HG02763 (cell line): ENCODE data around the gene MYOG.

Source experiments
- ATAC-seq: cut with Tn5 transposase; IDR thresholded peaks from one replicate; pipeline ENCODE4 v1.9.1; 2021; ENCODE audit warnings: mild to moderate bottlenecking, moderate library complexity; ENCODE audit not compliant: unreplicated experiment

Gene MYOG

GRCh38 chr1:203048555-203049051 lies 37.2 kb downstream of the MYOG start:
- ATAC-seq = no peak

- no peak for ATAC-seq
These were observed 37.7 kb downstream of the MYOG start for GRCh38 chr1:203048086-203048485.

DNA sequence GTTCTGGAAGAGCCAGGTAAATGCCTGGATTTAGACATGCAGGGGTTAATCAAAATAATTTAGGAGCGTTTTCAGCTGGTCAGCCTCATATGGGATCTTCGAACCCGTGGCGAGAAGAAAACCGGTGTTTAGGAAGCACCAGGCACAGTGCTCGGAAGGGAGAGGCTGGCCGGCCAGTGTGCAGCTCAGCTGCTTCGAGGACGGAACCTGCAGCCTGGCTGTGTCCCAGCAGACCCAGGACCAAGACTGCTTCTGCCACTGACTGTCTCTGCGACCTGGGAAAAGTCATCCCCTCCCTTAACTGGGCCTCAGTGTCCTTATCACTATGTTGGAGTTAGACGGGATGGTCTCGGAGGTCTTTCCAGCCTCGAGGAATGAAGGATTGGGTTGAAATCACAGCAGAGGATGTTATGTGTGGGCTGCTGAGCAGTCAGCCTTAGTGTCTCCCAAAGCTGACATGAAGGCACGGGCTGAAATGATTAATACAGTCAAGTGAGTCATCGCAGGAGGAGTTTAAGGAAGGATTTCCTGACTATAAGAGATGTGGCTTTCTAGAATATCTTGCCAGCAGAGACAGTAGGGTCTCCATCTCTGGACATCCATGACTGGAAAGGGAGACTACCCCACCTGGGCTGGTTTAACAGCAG lies 38.7 kb downstream of the MYOG start:
- no peak for ATAC-seq

- no peak for ATAC-seq
These were observed 39.8 kb downstream of the MYOG start for GRCh38 chr1:203045821-203046594.

DNA sequence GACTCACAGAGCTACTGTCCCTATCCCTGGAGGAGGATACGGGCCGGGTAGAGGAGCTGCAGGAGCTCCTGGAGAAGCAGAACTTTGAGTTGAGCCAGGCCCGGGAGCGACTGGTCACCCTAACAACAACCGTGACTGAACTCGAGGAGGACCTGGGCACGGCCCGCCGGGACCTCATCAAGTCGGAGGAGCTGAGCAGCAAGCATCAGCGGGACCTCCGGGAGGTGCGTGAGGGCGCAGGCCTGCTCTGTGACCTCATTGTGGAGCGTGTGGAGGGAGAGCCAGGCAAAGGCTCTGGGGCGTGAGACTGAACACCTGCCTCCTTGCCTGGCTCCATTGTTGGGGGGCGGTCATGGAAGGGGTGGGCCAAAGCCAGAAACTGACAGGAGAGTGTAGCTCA lies 40.5 kb downstream of the MYOG start:
- no peak for ATAC-seq

GRCh38 chr1:203044546-203045250 lies 41.1 kb downstream of the MYOG start:
- no peak for ATAC-seq

GRCh38 chr1:203043830-203044545 lies 41.8 kb downstream of the MYOG start:
- ATAC-seq = no peak

GRCh38 chr1:203041351-203041932 lies 44.4 kb downstream of the MYOG start:
- no peak for ATAC-seq

GRCh38 chr1:203040513-203041275 lies 45.1 kb downstream of the MYOG start:
- ATAC-seq = no peak

- ATAC-seq = no peak
These were observed 46.0 kb downstream of the MYOG start for GRCh38 chr1:203039609-203040512.

GRCh38 chr1:203038891-203039608 lies 46.8 kb downstream of the MYOG start:
- no peak for ATAC-seq

DNA sequence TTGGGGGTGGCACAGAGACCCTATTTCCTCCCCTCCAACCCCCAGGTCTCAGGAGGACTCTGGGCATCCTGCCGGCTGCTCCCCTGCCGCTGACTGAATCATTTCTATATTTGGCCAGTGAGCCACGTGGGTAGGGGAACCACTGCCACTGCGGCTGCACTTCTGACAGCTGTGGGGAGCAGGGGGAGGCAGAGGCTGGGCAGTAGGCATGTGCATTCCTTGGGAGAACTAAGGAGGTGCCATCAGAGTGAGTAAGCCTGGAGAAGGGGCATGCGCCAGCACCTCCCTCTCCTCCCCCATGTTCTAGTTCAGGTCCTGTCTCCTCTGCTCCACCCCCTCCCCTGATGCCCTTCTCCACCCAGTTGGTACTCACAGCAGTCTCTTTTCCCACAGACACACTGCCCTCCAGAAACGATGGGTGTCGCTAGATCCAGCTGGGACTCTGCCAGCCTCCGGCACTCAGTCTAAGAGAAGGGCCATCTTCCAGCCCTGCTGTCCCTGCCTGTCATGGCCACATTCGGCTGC lies 47.5 kb downstream of the MYOG start:
- ATAC-seq = no peak

- ATAC-seq = no peak
These were observed 48.2 kb downstream of the MYOG start for GRCh38 chr1:203037509-203038190.

DNA sequence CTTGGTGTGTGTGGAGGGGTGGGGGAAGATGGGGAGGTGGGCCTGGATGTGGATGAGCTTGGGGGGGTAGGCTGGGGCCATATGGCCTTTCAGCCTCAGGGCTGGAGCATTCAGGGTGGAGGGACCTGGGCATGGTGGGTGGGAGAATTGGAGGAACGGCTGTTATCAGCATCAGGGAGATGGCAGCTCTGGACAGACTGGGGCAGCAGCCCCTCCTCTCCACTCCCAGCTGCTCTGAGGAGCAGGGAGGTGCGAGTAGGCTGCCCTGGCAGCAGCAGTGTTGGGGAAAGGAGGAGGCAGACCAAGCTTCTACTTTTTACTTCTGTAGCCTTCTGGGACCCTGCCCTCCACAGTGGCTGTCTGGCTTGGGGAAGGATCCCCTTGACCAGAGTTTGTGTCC lies 49.3 kb downstream of the MYOG start:
- ATAC-seq = no peak

GRCh38 chr1:203036135-203036534 lies 49.7 kb downstream of the MYOG start:
- no peak for ATAC-seq

GRCh38 chr1:203035111-203036000 lies 50.5 kb downstream of the MYOG start:
- no peak for ATAC-seq
